GM21381 (cell line): ENCODE results near the gene ZCCHC17.
"Not testable (repeated sequence)": the region's sequence is repeated elsewhere in the genome, so short reads cannot be mapped to it uniquely, and the experiment has no call there.

Source experiments
- ATAC-seq: cut with Tn5 transposase; IDR thresholded peaks from one replicate; pipeline ENCODE4 v1.9.1; 2021; ENCODE audit warnings: mild to moderate bottlenecking, moderate library complexity; ENCODE audit not compliant: unreplicated experiment

The ZCCHC17 gene

DNA sequence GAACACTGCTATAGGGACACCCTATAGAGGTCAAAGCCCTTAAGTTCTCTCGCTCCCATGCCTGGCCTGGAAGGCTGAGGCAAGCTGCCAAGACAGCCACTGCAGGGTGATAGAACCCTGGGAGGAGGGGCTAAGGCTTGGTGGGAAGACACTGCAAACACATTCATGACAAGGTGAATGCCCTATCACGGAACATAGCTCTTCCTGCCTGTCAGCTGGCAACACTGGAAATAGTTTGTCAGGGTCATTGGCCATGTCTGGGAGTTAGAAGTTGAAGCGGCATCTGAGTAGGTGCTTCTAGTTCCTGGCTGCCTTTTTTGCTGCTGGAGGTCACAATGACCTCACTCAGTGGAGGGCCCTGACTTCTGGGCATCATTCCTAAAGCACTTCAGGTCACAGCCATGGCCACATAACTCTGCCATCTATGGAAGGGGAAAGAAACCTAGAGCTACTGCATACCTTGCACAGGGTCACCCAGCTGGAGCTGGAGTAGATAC, 71.8 kb downstream of the ZCCHC17 start:
- ATAC-seq: no peak

- ATAC-seq: no peak
Observed at GRCh38 chr1:31370021-31370420, 73.2 kb downstream of the ZCCHC17 start.

- ATAC-seq: no peak
Observed at GRCh38 chr1:31370565-31370964, 73.7 kb downstream of the ZCCHC17 start.

- ATAC-seq: no peak
Observed at GRCh38 chr1:31371121-31371959, 74.5 kb downstream of the ZCCHC17 start.

- no peak for ATAC-seq
Observed at GRCh38 chr1:31372051-31372450, 75.2 kb downstream of the ZCCHC17 start.

- no peak for ATAC-seq
Observed at GRCh38 chr1:31372751-31373055, 75.9 kb downstream of the ZCCHC17 start.

- no peak for ATAC-seq
Observed at GRCh38 chr1:31373056-31373896, 76.4 kb downstream of the ZCCHC17 start, which contains the start of gene FABP3. Gene FABP3, minus strand, starts transcription at chr1:31373076. Its CDS starts 62 bp downstream, at chr1:31373014.

DNA sequence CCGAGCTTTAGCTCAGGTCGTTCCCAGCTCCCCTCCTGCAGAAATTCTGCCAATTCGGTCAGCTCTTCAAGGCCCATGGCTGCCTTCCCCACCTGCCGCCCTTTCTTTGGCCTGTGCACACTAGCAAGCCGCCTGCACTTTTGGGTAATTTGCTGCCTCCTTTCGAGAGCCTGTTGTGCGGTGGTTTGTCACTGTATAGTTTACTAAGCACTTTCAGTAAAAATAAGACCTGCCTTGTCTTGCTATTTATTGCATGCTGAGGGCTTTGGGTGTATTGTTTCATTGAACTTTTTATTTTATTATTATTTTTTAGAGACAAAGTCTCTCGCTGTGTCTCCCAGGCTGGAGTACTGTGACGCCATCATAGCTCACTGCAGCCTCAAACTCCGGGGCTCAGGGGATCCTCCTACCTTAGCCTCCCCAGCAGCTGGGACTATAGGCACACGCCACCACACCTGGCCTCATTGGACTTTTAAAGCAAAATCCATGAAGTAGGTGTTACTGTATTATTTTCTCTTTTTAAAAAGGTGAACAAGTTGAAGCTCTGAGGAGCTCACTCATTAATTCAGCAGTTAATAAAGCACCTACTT, 77.2 kb downstream of the ZCCHC17 start:
- no peak for ATAC-seq

GRCh38 chr1:31374511-31375196, 77.8 kb downstream of the ZCCHC17 start:
- ATAC-seq: no peak

GRCh38 chr1:31376375-31377134, 79.7 kb downstream of the ZCCHC17 start:
- no peak for ATAC-seq

DNA sequence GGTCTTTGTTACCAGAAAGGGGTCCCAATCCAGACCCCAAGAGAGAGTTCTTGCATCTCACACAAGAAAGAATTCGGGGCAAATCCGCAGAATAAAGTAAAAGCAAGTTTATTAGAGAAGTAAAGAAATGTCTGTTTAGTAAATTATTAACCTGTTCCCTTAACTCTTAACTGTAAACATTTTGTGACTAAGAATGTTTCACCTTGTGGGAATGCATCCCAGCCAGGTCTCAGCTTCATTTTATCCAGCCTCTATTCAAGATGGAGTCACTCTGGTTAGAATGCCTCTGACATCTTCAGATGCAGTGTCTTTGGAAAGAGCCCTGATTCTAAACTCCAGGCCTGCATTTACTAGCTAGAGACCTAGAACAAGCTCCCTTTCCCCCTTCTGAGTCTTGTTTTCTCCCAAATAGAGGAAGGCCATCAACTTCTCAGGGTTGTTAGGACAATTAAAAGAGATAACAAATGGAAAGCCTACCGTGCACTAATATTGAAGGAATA, 80.6 kb downstream of the ZCCHC17 start:
- ATAC-seq: no peak

DNA sequence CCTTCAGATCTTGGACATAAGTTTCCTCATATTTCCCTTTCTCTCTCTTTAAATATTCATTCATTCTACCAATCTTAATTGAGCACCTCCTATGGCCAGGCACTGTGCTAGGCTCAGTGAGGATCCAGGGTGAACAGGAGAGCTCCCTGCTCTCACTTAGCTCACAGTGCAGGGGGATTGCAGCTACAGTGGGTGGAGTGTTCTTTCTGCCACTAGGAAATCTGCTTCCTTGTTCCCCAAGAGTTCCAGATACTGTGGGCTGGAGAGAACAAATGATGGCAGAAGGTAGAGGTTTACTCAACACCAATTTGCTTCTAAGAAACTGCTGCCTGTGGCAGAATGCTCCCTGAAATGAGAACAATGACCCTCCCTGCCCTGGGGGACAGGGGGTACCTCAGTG, 81.2 kb downstream of the ZCCHC17 start:
- ATAC-seq: no peak

DNA sequence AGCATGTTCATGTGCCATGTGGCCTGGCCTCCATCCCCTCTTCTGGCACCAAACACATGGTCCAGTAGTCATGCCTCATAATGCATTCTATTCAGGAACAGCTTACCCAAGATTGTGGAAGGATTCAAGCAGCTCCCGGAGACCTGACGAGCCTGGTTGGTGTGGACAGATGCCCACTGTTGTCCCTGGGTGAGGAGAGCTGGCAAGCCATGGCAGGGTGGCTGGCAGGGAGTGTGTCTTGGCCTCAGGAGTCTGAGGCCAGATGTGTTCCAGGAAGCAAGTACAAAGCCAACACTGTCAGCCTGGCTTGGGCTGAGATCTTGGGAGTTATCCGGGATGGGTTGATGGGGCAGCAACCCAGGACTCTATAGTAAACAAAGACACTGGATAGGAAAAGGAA, 83.3 kb downstream of the ZCCHC17 start:
- ATAC-seq: no peak

DNA sequence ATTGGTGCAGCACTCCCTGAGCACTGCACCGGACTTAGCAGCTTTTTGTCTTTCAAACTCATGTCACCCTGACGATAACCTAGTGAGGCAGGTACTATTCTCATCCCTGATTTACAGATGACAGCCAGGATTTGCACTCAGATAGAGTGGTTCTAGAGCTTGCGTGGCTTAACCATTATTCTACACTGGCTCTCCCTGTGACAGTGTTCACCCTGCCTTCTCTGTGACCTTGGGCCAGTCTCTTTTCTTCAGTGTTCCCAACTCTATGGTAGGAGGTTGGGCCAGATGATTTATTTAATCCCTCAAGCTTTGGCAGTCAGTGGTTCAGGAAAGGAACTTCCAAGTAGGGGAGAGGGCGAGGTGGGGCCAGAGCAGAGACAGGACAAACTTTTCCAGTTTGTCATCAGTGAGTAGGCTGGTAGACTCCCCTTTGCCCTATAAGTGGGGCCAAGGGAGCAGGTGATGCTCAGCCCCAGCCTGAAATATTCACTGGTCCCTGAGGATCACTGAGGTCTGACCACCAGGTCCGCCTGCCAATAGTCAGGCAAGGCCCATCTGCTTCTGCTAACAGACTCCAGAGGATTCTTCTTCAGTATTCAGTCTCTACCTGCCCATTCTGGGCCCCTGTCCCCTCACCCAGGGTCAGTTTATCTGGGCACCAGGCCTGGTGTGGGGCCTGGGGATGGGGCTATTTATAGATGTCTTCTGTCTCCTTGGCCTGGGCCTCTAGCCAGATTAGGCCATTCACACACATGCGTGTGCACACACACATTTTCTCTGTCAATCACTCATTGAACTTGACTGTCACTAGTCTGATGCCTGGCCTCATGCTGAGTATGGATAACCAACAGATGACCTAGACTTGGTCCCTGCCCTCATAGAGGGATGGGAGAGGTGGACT, 84.8 kb downstream of the ZCCHC17 start:
- ATAC-seq: no peak

GRCh38 chr1:31382379-31382989, 85.7 kb downstream of the ZCCHC17 start:
- ATAC-seq: no peak

DNA sequence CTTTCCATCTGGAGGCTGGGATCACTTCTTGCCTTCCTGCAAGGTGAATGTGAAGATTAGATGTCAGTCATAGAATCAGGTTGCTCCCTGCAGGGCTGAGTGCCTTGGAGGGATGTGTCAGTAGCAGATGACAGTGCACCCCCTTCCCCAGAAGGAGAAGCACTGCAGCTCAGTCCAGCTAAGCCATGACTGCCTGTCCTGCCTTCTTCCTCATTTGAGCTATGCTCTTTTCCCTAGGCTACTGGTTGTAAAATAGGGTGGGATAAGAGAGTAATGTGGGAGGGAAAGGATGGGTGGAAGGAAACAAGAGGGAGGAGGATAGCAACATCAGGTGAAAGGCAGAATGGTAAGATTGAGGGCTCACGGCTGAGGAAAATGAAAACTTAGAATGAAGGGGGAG, 87.1 kb downstream of the ZCCHC17 start:
- no peak for ATAC-seq

DNA sequence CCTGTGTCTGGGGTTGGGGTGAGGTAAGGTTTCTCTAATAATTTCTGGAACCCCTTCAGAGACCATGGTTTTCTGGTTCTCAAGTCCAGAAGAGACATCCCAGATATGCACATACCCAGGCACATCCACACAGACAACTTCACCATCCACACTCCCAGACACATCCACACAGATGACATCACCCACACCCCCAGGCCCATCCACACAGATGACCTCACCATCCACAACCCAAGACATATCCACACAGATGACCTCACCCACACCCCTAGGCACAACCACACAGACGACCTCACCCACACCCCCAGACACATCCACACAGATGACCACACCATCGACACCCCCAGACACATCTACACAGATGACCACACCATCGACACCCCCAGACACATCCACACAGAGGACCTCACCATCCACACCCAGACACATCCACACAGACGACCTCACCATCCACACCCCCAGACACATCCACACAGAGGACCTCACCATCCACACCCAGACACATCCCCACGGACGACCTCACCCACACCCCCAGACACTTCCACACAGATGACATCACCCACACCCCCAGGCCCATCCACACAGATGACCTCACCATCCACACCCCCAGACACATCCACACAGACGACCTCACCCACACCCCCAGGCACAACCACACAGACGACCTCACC, 89.9 kb downstream of the ZCCHC17 start:
- not testable (repeated sequence) for ATAC-seq

DNA sequence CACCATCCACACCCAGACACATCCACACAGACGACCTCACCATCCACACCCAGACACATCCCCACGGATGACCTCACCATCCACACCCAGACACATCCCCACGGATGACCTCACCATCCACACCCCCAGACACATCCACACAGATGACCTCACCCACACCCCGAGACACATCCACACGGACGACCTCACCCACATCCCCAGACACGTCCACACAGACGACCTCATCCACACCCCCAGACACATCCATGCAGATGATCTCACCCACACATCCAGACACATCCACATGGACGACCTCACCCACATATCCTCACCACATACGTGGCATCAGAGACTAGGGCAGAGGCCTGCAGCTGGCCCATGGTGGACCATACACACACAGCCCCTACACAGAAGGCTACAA, 90.8 kb downstream of the ZCCHC17 start:
- ATAC-seq: no peak
